HS-5 (cell line): ENCODE data around the gene C10orf105.
A peak's percentile ranks its signal among the peaks of the same experiment; 100 is the strongest.

ENCODE experiments used
- DNase-seq: peaks from one replicate; pipeline ENCODE4 v3.0.0-alpha.2; 2012; ENCODE audit warnings: low read depth

Gene C10orf105

DNA sequence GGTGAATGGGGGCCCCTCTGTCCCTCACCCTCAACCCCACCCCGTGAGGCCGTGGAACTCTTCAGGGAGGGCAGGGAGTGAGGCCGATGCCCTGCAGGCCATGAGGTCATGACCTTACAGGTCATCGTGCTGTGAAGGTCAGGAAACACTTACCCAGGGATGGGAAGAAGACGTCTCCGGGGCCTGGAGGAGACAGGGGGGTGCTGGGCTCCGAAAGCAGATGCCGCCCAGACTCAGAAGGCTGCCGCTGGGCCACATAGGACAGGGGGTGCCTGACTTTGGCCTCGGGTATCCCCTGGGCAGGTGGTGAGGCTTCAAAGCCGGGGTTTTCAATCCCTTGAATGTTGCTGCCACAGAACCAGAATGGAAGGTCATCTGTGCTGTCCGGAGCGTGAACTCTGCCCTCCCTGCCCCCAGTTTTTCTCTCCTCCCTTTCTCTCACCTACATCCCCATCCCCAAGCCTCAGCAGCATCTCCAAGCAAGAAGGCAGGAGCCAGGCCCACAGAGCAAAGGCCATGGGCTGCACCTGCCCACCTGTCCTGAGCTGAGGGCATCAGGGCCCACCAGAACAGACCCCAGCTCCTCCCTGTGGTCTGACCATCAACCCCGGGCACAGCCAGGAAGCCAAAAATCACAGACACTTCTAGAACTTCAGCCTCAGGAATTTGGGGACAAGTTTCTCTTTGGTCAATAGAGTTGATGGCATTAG lies 32.1 kb upstream of the C10orf105 start:
- no peak for DNase-seq

DNA sequence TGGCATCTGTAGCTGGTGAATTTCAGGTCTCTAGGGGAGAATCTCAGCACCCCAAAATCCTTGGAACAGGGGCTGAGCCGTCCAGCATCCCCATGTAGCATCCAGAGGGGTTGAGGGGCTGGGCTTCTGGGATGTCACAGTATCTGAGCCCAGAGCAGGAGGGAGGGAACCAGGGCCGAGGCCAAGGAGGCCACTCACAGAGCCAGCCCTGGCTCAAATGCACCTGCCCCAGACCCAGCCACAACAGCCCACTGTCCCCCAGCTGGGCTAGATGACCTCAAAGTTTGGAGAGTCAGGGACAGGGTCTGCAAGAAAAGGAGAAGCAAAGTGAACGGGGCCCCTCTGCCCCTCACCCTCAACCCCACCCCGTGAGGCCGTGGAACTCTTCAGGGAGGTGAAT lies 31.4 kb upstream of the C10orf105 start:
- DNase-seq, result no peak

DNA sequence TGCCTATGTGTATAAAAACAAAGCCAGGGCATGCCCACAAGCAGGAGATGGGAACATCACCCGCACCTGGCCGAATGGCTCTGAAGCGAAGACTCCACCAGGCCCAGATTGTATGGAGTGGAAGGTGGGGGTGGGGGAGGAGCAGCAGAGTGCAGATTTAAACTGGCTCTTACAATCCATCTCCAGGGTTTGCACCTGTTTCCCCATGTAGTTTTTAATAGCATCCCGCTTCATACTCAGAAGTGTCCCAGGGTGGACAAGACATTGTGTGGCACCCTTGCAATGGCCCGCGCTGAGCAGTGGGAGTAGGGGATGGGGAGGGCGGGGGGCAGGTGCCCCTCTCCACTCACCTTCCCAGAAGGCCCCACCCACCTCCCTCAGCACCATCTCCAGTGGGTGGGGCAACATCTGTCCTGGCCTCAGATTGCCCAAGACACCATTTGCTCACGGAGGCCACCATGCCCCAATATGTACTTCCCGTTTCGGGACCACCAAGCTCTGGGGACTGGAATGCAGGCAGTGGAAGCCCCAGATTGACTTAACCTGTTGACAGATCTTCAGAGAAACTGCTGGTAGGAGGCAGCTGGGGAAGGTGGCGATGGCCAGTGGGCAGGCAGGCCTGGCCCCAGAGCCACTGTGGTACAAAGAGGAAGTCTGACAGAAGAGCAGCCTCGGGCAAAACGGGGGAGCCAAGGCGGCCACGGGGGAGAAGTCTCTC lies 30.7 kb upstream of the C10orf105 start:
- DNase-seq, result no peak

DNA sequence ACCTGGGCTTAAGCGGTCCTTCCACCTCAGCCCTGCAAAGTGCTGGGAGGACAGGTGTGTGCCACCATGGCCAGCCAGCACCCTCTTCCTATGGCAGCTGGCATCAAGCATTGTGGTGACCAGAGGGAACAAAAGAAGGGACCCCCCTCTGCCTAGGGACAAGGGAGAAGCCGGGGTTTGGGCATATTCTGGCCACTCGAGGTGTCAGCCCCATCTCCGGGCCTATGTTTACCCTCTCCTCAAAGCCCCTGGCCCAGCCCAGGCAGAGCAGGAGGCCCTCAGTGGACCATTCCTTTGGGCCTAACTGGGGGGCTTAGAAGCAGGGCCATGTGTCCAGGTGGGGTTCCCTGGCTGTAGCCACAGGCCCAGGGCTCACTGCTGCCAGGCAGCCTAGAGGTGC lies 29.8 kb upstream of the C10orf105 start:
- no peak for DNase-seq

DNA sequence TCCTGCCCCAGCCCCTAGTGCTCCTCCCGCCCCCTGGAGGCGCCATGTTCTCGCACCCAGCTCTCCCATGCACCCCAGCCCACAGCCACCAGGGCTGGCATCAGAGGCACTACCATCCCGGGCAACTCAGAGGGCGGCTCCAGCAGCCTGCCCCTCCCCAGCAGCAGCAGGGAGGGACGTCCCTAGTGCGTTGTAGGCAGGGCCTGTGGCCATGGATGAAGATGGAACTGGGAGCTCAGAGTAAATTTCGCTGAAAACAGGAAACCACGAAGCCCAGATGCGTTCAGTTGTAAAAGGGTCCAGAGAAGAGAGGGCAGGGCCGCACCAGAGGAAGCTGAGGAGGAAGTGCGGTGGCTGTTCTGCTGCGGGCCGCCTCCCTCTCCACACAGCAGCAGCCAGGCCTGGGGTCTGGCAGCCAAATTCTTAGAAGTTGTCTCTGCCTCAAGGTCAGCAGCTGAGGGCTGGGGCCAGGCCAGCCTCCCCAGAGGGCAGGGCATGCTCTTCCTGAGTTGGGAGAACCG lies 29.2 kb upstream of the C10orf105 start:
- no peak for DNase-seq

DNA sequence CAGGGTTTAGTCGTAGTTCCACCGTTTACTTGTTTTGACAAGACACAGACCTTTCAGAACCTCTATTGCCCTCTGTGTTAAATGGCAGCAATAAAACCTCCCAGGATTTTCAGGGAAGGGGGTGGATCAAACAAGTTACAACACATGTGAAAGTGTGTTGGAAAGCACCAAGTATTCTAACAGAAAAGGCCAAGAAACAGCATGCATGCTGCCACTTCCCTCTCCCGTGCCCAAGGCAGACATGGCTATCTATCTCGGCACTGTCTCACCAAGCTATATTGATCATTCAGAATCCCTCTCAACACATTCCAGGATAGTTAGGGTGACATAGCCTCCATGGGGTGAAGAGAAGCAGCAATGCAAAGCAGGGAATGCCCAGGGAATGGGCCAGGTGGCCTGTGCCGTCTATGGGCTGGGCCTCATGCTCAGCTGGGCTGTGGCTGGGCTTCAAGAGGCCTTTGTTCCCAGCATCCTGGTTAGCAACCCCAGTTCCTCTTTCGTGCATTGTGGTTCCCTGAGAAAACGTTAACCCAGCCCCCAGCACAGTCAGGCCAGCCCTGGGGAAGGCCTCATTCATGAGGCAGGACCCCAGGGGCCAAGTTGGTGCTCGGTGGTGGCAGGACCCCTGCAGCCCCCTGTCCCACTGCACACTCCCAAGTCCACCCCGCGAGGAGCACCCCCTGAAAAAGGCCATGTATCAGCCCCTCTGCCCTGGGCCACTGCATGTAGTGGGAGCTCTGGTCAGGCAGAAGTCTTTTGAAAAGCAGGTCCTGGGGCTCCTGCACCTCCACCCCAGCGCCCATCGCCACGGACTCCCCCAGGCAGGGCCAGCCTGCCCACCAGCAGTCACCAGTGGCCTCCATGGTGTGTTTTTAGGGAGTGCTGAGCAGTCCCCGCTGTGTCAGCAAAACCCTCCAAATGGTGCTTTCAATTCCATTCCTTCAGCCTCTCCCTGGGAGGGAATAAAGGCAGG lies 28.3 kb upstream of the C10orf105 start:
- no peak for DNase-seq

DNA sequence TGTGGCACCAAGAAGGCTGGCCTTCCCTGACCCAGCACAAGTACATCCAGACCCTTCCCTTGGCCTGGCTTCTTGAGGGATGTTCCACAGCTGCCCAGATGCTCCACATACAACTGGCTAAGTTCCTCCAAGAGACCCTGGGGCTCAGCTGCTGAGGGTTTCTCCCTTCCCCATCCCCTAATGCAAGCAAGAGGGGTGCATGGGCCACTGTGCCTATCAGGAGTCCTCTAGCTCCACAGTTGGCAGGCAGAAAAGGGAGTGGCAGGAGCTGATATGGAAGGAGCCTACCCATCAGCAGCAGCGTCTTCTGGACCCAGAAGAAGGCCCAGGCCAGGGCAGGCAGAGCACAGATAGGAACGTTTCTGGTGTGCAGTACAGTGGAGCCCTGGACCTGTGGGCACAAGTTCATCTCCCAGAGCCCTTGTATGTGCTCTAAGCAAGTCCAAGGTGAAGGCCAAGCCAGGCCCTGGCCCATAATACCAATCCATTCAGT lies 27.5 kb upstream of the C10orf105 start:
- no peak for DNase-seq

DNA sequence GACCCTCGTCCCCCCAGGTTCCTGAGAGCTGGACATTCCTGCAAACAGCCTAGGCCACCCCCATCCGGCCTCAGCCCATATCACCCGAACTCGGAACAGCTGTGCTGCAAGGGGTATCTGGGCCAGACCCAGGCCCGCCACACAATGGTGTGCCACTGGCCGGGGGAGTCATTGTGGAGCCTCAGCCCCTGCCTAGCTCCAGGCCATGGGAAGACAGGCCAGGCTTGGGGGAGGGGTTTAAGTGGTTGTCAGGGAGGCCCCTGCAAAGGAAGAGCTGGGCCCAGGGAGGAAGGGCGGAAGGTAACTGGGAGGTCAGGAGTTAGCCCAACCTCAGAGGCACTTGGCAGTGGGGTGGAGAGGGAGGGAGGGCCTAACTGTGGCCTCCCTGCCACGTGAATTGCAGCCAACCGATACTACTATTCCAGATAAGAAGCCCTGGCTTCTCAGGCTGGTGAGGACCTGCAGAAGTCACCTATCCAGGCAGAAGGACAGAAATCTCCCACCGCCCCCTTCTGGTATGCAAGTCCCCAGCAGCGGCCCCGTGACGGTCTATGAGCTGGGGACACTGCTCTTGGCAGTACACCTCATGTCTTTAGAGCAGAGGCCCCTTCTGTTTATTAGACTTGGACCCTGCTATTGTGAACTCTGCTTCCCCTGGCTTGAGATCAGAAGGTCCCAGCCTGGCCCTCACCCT lies 26.9 kb upstream of the C10orf105 start:
- DNase-seq, result no peak

DNA sequence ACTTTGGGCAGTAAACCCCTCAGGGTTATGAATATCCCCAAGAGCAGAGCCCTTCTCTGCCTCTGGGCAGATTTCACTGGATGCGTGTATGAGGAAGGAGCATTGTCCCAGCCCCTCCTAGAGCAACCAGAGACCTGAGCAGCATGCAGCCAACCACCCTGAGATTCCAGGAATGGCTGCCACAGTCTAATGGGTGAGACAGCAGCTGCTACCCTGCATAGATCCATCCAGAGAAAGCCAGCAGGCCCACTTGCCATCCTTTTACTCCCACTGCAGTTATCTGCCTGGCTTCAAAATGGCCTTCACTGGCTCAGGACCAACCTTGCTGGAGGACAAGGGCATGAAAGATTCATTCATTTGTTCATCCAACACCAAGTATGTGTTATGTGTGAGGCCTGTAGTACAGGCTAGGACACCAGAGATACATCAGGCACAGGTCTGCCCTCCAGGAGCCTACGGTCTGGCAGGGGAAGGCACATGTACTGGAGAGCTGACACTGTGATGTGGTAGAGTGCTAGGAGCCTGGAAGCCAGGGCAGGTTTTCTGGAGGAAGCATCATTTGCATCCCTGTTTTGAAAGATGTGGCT lies 26.2 kb upstream of the C10orf105 start:
- no peak for DNase-seq

DNA sequence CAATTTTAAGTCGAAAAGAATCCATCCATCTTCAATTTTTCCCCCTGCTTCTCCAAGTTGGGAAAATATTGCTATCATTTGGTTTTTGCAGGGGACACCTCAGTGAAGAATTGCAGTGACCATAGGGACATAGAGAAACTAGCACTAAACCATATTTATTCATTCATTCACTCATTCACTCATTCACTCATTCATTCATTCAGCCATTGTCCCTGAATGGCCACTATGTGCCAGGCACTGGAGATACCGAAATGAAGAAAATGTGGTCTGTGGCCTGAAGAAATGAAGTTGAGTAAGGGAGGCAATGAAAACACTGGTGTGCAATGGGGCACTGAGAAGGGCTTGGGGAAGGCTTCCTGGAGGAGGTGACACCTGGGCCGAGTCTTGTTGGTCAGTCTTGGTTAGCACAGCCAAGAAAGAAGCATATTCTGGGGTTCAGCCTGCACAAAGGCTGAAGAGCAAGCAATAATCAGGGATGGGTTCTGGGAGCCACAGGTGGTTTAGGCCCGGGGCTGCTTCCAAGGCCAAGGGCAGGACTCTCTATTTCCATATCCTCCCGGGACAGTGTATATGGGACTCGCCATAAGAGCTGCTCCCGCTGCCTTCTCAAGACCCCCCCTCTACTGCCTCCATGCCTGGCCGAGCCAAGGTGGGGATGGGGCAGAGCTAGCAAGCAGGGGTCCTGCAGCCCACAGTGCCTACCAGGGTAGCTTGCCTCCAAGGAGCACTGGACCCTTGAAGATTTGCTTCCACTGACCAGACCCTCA lies 25.5 kb upstream of the C10orf105 start:
- DNase-seq, result no peak

DNA sequence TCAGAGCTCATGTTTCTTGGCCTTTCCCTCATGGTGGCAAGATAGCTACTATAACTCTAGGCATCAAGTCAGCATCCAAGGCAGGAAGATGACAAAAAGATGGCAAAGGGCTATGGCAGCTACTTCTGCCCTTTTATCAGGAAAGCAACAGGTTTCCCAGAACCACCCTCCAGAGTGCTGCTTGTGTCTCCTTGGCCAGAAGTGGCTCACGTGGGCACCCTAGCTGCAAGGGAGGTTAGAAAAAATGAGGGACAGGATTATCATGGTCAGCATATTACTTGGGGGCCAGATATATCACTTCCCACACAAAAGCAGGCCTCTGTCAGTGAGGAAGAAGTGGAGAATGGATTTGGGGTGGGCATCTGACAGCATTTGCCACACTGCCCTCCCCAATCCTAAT lies 24.3 kb upstream of the C10orf105 start:
- no peak for DNase-seq

DNA sequence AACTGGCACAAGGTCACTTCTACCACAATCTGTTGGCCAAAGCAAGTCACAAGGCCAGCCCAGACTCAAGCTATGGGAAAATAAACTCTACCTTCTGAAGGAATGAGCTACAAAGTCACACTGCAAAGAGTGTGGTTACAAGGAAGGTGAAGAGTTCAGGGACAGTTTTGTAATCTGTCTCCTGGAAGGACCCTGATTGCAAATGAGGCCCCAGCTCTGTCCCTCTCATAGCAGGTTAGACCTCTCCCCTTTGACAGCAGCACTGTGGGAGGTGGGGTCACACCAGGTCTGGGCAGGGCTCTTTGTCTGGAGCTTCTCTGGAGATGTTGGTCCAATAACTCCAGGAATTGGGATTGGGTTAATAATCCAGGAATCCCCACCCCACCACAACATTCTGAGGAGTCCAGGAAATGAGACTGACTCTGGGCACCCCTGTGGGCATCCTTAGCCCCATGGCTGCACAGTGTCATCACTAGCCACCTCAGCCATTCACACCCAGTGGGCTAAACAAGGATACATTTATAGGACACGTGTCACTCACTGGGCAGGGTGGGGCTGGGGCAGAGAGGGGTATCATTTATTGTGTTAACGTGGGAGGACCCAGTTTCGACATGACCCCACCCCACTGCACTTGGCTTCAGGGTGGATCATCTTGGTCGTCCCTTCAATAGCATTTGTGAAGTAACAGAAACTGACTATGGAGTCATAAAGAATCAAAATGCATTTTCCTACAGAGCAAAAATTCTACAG lies 23.7 kb upstream of the C10orf105 start:
- no peak for DNase-seq

DNA sequence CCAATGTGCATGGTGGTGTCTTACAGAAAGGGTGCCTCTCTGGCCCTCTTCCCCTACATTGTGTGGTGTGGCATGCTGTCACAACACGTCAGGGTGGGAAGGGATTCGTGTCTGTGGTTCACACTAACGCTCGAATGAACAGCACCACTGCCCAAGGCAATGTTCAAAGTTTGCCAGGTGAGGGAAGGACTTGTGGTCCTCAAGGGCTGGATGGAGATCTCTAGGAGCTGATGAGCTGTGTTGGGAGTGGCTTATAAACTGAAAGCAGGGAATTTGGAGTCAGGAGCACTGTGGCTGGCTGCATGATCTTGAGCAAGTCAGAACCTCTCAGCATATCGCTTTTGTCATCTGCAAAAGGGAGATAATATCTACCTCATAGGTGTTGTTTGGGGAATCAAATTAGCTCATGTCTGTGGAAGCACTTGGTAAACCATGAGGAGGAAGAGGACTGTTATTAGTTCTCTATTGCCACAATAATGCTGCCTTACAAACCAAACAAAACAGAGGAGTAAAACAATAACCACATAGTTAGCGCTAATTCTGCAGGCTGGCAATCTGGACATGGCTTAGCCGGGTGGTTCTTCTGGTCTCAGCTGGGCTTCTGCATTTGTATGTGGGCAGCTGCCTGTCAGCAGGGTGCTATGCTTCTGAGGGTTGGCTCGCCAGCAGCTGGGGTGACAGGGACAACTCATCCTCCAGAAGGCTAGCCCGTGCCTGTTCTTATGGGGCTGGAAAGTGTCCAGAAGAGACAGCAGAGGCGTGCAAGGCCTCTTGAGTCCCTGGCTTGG lies 22.9 kb upstream of the C10orf105 start:
- DNase-seq, result no peak

DNA sequence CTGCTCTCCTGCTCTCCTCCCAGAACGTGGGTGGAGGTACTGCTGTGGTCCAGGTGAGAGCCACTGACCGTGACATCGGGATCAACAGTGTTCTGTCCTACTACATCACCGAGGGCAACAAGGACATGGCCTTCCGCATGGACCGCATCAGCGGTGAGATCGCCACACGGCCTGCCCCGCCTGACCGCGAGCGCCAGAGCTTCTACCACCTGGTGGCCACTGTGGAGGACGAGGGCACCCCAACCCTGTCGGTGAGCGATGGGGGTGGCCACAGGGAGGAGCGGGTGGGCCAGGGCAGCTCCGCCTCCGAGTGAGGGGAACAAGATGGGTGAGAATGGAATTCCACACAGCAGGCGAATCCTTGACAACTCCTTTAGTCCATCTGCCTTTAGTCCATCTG lies 22.1 kb upstream of the C10orf105 start:
- DNase-seq, result no peak

DNA sequence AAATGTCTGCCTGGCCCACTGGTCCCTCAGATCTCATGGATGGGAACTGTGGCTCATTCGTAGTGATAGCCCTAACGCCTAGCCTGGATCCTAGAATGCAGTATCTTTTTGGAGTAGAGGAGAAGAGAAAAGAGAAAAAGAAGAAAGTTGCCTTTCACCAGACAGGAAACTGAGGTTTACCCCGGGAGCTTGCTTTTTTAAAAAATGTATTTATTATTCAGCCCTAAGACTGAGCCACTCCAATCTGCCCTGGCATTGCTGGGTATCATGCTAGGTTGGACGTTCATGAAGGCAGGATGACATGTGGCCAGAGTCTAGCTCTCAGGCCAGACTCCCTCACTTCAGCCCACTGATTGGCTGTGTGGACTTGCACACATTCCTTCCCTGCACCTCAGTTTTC lies 21.5 kb upstream of the C10orf105 start:
- DNase-seq, result no peak

DNA sequence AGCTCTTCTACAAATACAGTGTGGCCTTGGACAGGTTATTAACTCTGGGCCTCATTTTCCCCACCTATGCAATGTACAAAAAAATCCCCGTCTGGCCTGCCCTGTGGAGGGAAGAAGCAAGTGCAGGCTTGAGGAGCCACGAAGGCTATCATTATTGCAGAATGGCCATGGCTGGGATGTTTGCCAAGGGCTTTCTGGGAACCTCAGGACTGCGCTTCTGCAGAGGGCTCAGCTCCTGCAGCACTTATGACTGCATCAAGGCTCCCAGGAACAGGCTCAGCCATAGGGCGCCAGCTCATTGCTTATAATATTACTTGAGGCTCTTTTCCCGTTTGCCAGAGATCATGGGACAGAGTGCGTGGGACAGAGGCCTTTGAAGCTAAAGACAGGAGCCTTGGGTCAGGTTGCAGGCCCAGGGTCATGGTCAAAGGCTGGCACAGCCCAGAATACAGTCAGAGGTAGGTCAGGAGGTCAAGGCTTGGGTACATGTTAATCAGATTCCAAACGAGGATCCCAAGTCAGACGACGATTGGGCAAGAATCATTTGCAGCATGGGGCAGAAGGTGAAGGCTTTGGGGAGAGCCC lies 20.6 kb upstream of the C10orf105 start:
- DNase-seq, result no peak

DNA sequence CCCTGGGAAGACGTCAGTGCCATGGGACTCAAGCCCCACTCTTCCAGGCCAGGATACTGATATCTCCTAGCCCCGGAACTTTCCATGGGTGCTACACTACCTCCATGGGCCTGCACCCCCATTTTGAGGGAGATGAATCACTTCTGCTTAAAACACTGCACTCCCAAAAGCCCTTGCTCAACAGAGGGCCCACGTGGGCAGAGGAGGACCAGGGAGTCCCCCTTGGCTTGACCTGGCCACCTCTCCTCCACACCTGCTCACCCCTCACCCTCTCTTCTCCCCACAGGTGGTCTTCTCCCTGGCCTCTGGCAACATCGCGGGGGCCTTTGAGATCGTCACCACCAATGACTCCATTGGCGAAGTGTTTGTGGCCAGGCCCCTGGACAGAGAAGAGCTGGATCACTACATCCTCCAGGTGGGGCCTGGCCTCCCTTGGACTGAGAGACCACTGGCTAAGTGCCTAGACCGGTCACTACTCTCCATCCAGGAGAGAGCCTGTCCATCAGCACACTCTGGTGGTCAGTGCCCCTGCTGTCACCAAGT lies 19.9 kb upstream of the C10orf105 start:
- DNase-seq, result no peak

DNA sequence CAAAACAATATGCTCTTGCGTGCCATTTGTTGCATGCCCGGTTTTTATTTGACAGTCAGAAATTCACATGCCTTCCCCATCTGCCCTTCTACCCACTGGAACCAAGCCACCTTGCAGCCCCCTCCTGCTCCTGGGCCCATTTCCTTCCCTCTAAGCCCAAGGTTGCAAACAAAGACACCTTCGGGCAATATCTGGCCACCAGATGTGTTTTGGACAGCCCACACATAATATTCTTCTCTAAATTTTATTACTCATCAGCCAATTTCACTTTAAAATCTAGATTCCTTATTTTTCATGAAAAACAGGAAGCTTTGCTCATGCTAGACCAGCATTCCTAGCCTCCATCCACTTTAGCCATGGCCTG lies 18.2 kb upstream of the C10orf105 start:
- peak; percentile 10 for DNase-seq
